Panc1 (cell line): ENCODE measurements around the gene ATP2B2.

ENCODE experiments used
- CTCF ChIP-seq: fragments of 450-650 bp; IDR thresholded peaks from 2 replicates; pipeline ENCODE4 v1.5.1; 2017; ENCODE audit warnings: mild to moderate bottlenecking
- POLR2AphosphoS5 ChIP-seq: IDR thresholded peaks from 2 replicates; pipeline ENCODE4 v1.6.1; 2012; ENCODE audit warnings: mild to moderate bottlenecking, low read depth, low read length, moderate library complexity
- REST ChIP-seq, 2 experiments: IDR thresholded peaks; 2 replicates each; pipeline ENCODE4 v1.6.1; 2011 to 2012; ENCODE audit warnings: low read depth in 2 of 2, control low read depth in 1 of 2, low read length in 1 of 2, mild to moderate bottlenecking in 1 of 2, moderate library complexity in 1 of 2; ENCODE audit not compliant: insufficient read depth in 1 of 2

GRCh38 chr3:10410383-10411002, 94.9 kb downstream of the ATP2B2 start:
- TF ChIP-seq CTCF (no peak), POLR2AphosphoS5 (no peak), REST (IDR thresholded peaks at IDR 0.05; ENCODE audit: insufficient read depth in 1 of 2, low read depth in 2 of 2, low read length in 1 of 2) (no peak)
